Stimulated activated CD8-positive, alpha-beta memory T cell treated with anti-CD3 and anti-CD28 coated beads, Interleukin-4, amount 100 ng/mL, for 24 hours (primary cell): ENCODE measurements around the gene RNF166.

Experiments
- DNase-seq: peaks from one replicate; pipeline ENCODE4 v3.0.0-alpha.2; 2020; ENCODE audit warnings: low read depth

Gene RNF166

DNA sequence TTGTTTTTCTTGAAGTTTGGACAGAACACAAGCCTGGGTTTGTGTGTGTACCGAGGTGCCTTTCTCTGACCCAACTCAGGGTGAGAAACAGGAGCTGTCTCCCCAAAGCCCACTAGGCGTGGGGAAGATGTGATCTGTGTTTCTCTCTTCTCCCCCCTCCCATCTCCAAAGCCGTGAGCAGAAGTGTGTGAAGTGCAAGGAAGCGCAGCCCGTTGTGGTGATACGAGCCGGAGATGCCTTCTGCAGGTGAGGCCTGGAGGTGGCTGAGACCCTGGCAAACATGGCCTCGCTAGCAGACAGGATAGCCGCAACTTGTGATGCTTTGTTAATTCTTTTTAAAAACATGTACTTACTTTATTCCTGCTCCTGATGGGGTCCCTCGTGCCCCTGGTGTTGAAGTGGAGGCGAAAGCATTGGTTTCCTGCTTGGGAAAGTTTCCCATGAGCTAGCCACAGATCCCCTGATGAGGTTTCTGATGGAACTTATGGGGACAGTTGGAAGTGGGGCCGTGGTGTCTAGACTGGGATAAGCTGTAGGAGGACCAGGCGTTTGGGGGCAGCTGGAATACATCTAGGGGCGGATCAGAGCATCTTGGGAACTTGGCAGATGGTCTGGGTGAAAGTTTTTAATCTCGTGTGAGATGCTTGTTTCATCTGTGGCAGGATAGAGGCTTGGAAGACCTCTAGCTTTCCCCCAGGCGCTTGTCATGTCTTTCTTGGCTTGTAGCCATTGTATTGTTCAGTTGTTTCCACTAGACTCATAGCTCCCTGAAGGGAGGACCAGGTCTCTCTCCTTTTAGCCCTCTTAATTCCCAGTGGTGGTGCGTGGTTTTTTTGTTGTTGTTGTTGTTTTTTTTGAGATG, 988 bp upstream of the RNF166 start:
- no peak for DNase-seq

DNA sequence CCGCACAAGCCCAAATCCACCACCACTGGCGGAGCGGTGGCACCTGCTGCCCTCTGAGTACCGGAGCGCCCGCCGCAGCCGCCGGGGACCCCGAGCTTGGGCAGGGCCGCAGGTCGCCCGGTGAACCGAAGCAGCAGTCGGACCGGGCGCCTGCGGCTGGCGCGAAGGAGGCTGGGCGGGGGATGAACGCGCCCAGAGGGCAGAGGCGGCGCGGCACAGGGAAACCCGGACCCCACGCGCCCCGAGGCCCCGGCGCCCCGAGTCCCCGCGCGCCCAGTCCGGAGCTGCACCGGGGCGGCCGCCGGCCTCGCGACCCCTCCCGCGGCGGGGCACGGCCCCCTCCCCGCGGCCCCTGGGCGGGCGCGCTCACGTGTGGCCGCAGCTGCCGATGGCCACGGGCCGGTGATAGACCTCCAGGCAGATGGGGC, 393 bp downstream of the RNF166 start:
- DNase-seq, result no peak

DNA sequence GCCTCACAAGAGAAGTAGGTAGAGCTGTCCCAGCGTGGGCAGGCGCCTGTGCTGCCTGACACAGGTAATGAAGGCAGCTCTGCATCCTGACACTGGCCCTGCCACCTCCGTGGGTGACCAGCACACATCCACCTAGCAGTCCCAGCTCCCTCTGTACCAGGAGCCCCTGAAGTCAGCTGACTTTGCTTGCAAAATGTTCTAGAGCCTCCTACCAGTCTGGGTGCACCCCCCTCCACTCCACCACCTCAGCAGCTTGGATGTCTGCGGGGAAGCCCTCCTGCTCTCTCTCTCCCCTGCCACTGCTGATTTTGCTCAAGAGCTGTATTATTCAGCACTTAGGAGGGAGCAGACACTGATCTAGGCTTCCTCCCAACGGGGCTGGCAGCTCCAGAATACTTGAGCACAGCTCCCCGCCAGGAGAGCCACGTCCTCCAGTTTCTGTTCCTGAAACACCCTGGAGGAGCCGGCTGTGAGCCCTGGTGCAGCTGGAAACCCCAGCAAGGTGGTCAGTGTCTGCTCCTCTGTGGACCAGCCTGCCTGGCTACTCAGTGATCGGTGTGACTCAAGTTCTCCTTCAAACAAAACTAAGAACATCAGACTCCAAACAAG, 1.0 kb downstream of the RNF166 start:
- no peak for DNase-seq

DNA sequence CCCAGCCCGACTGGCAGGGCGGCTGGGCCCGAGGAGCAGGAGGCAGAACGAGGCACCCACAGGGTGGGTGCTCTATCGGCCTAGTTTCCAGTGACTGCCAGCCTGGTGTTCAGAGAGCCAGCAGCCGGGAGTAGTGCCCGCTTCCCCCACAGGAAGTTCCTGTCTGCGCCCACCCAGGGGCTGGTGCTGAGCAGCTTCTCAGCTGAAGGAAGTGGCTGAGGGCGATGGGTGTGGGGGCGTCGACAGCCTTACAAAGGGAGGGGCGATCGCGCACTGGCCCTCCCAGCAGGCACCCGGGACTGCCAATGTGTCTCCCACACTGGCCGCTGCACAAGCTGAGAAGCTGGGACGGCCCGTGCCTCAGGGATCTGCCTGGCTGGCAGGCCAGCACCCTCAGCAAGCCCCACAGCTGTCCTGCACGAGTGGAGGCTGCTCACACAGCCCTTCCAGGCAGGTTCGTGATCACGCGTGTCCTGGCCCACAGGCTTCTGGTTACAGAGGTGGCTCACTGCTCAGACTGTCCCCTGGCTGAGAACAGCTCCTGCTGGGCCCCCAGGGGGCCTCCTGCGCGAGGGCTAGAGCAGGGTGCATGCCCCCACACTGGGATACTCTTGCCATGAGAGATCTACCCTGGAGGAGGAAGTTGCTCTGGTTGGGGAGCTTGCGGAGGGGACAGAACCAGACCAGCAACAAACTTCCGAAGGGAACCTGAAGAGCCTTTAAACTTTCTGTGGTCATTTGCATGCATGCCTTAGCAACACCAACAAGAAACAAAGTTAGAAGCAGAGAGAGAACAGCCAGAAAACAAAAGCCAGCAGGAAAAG, 2.5 kb downstream of the RNF166 start:
- DNase-seq, result peak; percentile 77

DNA sequence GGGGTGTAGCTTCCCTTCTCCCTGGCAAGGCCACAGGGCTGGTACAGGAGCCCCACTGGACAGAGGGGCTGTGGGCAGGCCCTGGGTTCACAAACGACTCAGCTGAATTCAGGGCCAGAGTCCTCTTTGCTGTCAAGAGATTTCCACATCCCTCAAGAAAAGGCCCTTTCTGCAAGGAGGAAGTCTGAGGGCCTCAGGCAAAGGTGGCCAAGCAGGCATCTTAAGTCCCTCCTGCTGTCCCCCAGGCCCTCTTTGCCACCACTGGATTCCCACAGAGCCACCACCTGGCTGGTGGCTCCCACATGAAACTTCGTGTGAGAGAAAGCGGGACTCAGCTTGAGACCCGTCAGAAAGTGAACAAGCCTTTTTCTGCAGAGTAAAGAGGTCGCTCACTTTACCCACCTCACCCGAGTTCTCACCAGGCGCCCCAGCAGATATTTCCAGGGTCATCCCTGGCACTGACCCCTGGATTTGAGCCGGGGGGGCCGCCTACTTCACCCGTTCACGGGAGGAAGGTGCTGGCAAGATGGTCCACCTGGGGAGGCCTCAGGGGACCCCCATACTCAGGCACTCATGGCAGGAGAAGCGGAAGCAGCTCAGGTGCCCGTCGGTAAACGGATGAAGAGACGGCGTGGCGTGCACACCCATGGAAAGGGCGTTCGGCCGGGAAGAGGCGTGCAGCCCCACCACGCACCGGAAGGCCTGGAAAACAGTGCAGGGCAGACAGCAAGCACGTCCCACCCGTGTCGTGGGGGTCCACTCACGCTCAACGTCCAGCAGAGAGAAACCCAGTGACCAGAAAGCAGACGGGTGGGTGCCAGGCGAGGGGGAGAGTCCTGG, 3.6 kb downstream of the RNF166 start:
- no peak for DNase-seq

DNA sequence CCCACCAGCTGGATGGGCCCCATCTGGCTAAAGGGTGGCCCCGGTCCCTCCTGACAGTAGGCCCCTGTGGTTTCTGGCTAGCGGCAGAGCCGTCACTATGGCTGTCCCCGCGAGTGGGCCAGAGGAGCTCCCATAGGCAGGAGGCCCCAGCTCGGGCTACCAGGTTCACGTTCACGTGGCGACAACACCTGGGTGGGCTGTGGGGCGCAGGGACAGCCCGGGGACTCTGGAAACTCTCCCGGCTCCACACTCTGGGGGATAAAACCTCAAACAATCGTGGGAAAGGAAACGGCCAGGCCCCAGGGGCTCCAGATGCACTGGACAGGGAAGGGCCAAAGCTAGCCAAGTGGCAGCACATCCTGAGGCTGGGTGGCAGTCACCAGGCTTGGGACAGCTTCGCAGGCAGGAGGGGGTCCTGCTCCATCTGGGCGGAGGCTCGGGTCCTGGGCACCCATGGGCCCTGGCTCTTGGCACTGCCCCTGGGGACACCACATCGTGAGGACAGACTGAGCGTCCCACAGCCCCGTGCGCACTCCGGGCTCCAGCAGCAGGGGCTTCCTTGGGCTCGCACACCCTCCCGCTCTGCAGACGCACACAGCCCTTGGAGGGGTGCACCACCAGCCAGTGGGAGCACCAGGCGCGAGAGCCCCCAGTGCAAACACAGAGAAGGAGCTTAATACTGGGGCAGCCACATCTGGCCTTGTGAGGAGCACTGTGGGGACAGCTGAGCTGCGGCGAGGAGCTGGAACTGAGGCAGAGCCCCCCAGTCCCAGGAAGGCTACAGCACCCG, 4.4 kb downstream of the RNF166 start:
- no peak for DNase-seq

DNA sequence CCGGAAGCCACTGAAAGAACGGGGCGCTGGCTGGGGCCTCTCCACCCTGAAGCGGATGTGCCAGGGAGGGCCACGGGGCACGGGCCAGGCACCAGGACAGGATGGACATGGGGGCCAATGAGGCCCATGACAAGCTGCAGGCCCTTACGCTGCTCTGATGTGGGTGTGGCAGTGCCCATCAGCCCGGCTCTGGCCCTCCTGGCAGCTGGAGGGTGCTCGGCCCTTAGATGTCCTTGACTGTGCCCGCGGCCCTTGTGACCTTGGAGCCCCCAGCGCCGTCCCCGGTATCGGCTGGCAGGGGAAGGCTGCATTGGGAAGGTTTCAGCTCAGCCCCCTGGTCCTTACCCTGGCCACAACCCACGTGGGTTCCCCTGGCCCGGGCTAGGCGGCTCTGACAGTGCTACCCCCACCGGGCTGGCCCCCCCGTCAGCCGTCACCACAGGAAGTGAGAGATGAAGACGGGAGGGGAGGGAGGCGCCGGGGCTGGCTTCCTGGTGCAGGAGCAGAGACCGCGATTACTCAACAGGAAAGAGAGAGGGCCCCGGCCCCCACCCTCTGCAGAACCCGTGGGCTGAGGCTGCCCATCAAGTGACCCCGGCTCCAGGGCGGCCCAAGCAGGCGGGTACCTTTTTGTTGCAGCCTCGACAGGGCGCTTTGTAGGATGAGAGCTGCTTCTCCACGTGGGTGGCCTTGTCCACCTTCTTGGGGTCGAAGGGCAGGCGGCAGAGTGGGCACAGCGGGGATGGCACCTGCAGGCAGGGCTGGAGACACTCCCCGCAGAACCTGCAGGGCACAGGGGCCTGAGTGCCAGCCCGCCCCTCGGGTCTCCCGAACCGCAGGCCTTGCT, 5.3 kb downstream of the RNF166 start:
- peak; percentile 98 for DNase-seq

- no peak for DNase-seq
Measured at GRCh38 chr16:88700322-88700635, 5.9 kb downstream of the RNF166 start.

DNA sequence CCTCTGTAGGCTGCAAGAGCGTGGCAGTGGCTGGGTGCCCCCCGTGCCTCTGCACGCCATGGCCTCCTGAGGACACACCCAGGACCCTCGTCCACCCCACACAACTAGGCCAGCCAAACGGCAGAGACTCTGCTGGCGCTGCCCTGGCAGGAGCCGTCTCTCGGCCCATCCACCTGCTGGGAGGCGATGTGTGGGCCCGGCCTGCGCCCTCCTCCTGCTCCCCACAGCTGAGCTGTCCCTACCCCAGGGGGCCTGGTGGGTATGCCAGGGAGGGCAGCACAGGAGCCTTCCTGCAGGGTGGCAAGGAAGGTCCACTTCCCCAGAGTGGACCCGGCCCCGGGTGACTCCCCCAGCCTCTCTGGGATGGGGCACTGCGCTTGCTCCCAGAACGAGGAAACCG, 7.0 kb downstream of the RNF166 start:
- no peak for DNase-seq

DNA sequence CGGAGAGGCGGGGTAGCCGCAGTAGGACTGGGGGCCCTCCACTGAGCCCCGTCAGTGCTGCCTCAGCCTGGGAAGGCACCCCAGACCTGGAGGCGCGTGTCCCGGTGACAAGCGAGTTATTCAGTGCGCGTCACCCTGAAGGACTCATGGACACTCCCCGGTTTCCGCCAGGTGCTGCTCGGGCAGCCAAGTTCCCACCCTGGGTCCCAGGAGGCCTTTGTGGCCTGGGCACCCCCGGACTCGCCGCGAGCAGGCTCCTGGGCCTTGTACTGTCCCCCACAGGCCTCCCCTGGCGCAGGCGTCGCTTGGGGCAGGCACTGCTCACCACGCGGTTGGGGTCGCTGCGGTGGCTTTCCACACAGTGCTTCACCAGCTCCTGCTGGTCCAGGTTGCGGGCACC, 7.6 kb downstream of the RNF166 start:
- DNase-seq, result no peak

- no peak for DNase-seq
Measured at GRCh38 chr16:88697831-88698615, 8.2 kb downstream of the RNF166 start.

DNA sequence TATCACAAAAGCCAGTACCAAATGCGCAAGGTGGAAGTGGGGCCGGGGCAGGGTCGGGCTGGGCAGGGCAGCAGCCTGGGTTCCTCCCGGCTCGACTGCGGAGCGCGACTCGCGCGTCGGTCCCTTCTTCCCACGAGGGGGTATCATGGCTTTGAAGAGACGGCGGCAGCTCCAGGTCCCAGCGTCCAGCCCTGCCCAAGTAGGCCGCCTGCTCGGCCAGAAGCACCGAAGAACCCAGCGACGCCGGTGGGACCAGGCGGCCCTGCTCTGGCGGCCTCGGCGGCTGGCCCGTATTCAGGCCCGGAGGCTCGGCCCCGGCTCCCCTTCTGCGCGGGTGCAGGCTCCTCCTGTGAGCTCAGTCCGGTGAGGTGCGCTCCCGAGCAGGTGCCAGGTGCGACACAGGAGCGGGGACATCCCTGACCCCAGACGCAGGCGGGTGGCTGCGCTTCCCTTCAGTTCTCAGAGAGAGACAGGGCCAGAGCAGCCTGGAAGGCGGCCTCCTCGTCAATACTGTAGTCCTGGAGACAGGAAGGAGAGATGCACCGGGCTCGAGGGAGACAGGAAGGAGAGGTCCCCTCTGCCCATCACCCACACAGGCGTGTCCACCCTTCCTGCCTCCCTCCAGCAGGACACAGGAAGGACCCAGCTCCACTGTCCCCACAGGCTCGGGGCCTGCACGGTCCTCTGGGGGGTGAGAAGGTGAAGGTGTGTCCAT, 8.9 kb downstream of the RNF166 start:
- no peak for DNase-seq

GRCh38 chr16:88696441-88696840, 9.8 kb downstream of the RNF166 start:
- DNase-seq, result no peak

- no peak for DNase-seq
Measured at GRCh38 chr16:88695753-88696152, 10.5 kb downstream of the RNF166 start.

GRCh38 chr16:88695218-88695617, 11.0 kb downstream of the RNF166 start:
- no peak for DNase-seq

GRCh38 chr16:88694221-88695087, 11.8 kb downstream of the RNF166 start:
- DNase-seq, result no peak

- no peak for DNase-seq
Measured at GRCh38 chr16:88693420-88694177, 12.6 kb downstream of the RNF166 start.
